Measurements from ENCODE around the gene INPP5D. TPM values are rescaled to one million over a fixed set of nuclear protein-coding genes. Genes with fewer than 3 reads are reported as not detected.
"Not testable (repeated sequence)": the region's sequence is repeated elsewhere in the genome, so short reads cannot be mapped to it uniquely, and the experiment has no call there.

INPP5D gene
- total RNA-seq, 1 experiment from 2014 or later: 2.3 TPM

- Histone ChIP-seq H3K4me1 (ENCODE audit: insufficient read depth, low read length, poor library complexity, severe bottlenecking) (no peaks in the 10 kb centered on the region), H3K27ac (ENCODE audit: low read depth, low read length, poor library complexity, severe bottlenecking) (no peak overlapping the region), H3K9me3 (ENCODE audit: low read depth, low read length, poor library complexity, severe bottlenecking) (no peaks in the 10 kb centered on the region), H3K36me3 (ENCODE audit: insufficient read depth, low read length, poor library complexity, severe bottlenecking) (no peaks in the 10 kb centered on the region), H3K4me3 (ENCODE audit: low read depth, low read length, poor library complexity, severe bottlenecking) (no peak overlapping the region), H3K27me3 (replicated peaks; ENCODE audit: insufficient read depth, low read depth, low read length, poor library complexity) (peaks cover 3% of the 10 kb centered on the region)
- peak; percentile 52 for DNase-seq (ENCODE audit: low spot score)
- no TSS peak for BruUV-seq (replicated peaks)
- CTCF ChIA-PET: no interaction called here
- TF ChIP-seq CTCF (conservative IDR thresholded peaks at IDR 0.05; ENCODE audit: low read depth, low read length) (peak; percentile 33), EZH2 (IDR thresholded peaks at IDR 0.05; ENCODE audit: borderline replicate concordance, low read depth, low read length, poor library complexity, severe bottlenecking) (no peak)
- POLR2A ChIA-PET (ENCODE audit: low non-redundant PET): no interaction called here
- intact Hi-C loops (cut with micrococcal nuclease; ENCODE audit: unreplicated experiment): no loop called here
Observed at GRCh38 chr2:233094614-233095013, 34.5 kb downstream of the INPP5D start.

- Histone ChIP-seq H3K27me3 (replicated peaks; ENCODE audit: insufficient read depth, low read depth, low read length, poor library complexity) (peaks cover 3% of the 10 kb centered on the region), H3K4me3 (ENCODE audit: low read depth, low read length, poor library complexity, severe bottlenecking) (no peak overlapping the region), H3K27ac (ENCODE audit: low read depth, low read length, poor library complexity, severe bottlenecking) (no peak overlapping the region), H3K9me3 (ENCODE audit: low read depth, low read length, poor library complexity, severe bottlenecking) (no peaks in the 10 kb centered on the region), H3K36me3 (ENCODE audit: insufficient read depth, low read length, poor library complexity, severe bottlenecking) (no peaks in the 10 kb centered on the region), H3K4me1 (ENCODE audit: insufficient read depth, low read length, poor library complexity, severe bottlenecking) (no peaks in the 10 kb centered on the region)
- no peak for TF ChIP-seq CTCF (conservative IDR thresholded peaks at IDR 0.05; ENCODE audit: low read depth, low read length)
- TF ChIP-seq EZH2 (IDR thresholded peaks at IDR 0.05; ENCODE audit: borderline replicate concordance, low read depth, low read length, poor library complexity, severe bottlenecking): no peak
- no peak for DNase-seq (ENCODE audit: low spot score)
- intact Hi-C loops (cut with micrococcal nuclease; ENCODE audit: unreplicated experiment): no loop called here
- no TSS peak for BruUV-seq (replicated peaks)
- ChIA-PET CTCF (no interaction called here), POLR2A (ENCODE audit: low non-redundant PET) (no interaction called here)
Observed at GRCh38 chr2:233096006-233096405, 35.9 kb downstream of the INPP5D start.

GRCh38 chr2:233098618-233099017 lies 38.5 kb downstream of the INPP5D start:
- DNase-seq (ENCODE audit: low spot score): peak; percentile 68
- H3K4me1 ChIP-seq (ENCODE audit: insufficient read depth, low read length, poor library complexity, severe bottlenecking): no peaks in the 10 kb centered on the region
- H3K4me3 ChIP-seq (ENCODE audit: low read depth, low read length, poor library complexity, severe bottlenecking): no peak overlapping the region
- BruUV-seq (replicated peaks): no TSS peak
- CTCF ChIA-PET: interaction anchor here (0.6 to 1.2 kb wide), 3 partner anchors 103 to 244 kb away, joined by 3 to 9 read pairs (median 4); partner anchors contain the start of gene ATG16L1
- H3K27ac ChIP-seq (ENCODE audit: low read depth, low read length, poor library complexity, severe bottlenecking): no peak overlapping the region
- peaks cover 3% of the 10 kb centered on the region for H3K27me3 ChIP-seq (replicated peaks; ENCODE audit: insufficient read depth, low read depth, low read length, poor library complexity)
- intact Hi-C loops (cut with micrococcal nuclease; ENCODE audit: unreplicated experiment): loop anchor here (1.0 kb wide), 1 partner anchor 153 kb away; the partner anchor contains the start of gene ATG16L1
- TF ChIP-seq CTCF (conservative IDR thresholded peaks at IDR 0.05; ENCODE audit: low read depth, low read length) (peak; percentile 81), EZH2 (IDR thresholded peaks at IDR 0.05; ENCODE audit: borderline replicate concordance, low read depth, low read length, poor library complexity, severe bottlenecking) (no peak)
- no peaks in the 10 kb centered on the region for H3K9me3 ChIP-seq (ENCODE audit: low read depth, low read length, poor library complexity, severe bottlenecking)
- H3K36me3 ChIP-seq (ENCODE audit: insufficient read depth, low read length, poor library complexity, severe bottlenecking): no peaks in the 10 kb centered on the region
- POLR2A ChIA-PET (ENCODE audit: low non-redundant PET): no interaction called here

GRCh38 chr2:233099820-233100191 lies 39.7 kb downstream of the INPP5D start:
- POLR2A ChIA-PET (ENCODE audit: low non-redundant PET); H3K36me3 ChIP-seq (ENCODE audit: insufficient read depth, low read length, poor library complexity, severe bottlenecking); H3K27ac ChIP-seq (ENCODE audit: low read depth, low read length, poor library complexity, severe bottlenecking); BruUV-seq (replicated peaks); H3K4me1 ChIP-seq (ENCODE audit: insufficient read depth, low read length, poor library complexity, severe bottlenecking); H3K27me3 ChIP-seq (replicated peaks; ENCODE audit: insufficient read depth, low read depth, low read length, poor library complexity); intact Hi-C loops (cut with micrococcal nuclease; ENCODE audit: unreplicated experiment); H3K4me3 ChIP-seq (ENCODE audit: low read depth, low read length, poor library complexity, severe bottlenecking); CTCF ChIA-PET; H3K9me3 ChIP-seq (ENCODE audit: low read depth, low read length, poor library complexity, severe bottlenecking); DNase-seq (ENCODE audit: low spot score): not testable (repeated sequence)

All from A673 (cell line).